Right atrium auricular region (tissue), 2 donors: ENCODE measurements around the gene CDCA5. TPM values are rescaled to one million over a fixed set of nuclear protein-coding genes. Genes with fewer than 3 reads are reported as not detected.

Experiments
- DNase-seq: peaks from one replicate; pipeline ENCODE4 v3.0.0-alpha.2; 2019; ENCODE audit warnings: low spot score
- H3K27ac ChIP-seq, 2 donors: fragments of 200-600 bp; sonication (generic); 1 replicate in 1 of 2; 2 replicates in 1 of 2; pipeline ENCODE4 v1.5.1; 2016 to 2019
- H3K27me3 ChIP-seq, 2 donors: fragments of 200-600 bp; sonication (generic); one replicate each; pipeline versions ENCODE4 v1.5.1 to v1.6.0; 2017 to 2019
- H3K36me3 ChIP-seq: fragments of 200-600 bp; sonication (generic); one replicate; pipeline ENCODE4 v1.5.1; 2016
- H3K4me1 ChIP-seq, 2 donors: fragments of 200-600 bp; sonication (generic); one replicate each; pipeline versions ENCODE4 v1.5.1 to v1.6.0; 2017 to 2019
- H3K4me3 ChIP-seq, 2 donors: fragments of 200-600 bp; sonication (generic); 1 replicate in 1 of 2; 2 replicates in 1 of 2; pipeline ENCODE4 v1.5.1; 2017 to 2019; ENCODE audit warnings: mild to moderate bottlenecking in 1 of 2, moderate library complexity in 1 of 2
- H3K9me3 ChIP-seq, 2 donors: fragments of 200-600 bp; sonication (generic); one replicate each; pipeline ENCODE4 v1.5.1; 2019
- total RNA-seq, 2 donors: library from RNA; depleted of rRNA; stranded (reverse); fragments of >200 nt; gene quantifications; one replicate each; pipeline ENCODE4 v1.1.0, GENCODE V29; 2016
- TF ChIP-seq, protein P1 (sequence below), 2 donors: fragments of 200-600 bp; sonication (generic); IDR thresholded peaks; one replicate each; pipeline ENCODE4 v1.5.1; 2019; ENCODE audit warnings: antibody characterized with exemption in 2 of 2

The CDCA5 gene
- total RNA-seq, 2 donors from 2014 or later, result 0.16 to 0.52 TPM

- TF ChIP-seq, protein P1, sequence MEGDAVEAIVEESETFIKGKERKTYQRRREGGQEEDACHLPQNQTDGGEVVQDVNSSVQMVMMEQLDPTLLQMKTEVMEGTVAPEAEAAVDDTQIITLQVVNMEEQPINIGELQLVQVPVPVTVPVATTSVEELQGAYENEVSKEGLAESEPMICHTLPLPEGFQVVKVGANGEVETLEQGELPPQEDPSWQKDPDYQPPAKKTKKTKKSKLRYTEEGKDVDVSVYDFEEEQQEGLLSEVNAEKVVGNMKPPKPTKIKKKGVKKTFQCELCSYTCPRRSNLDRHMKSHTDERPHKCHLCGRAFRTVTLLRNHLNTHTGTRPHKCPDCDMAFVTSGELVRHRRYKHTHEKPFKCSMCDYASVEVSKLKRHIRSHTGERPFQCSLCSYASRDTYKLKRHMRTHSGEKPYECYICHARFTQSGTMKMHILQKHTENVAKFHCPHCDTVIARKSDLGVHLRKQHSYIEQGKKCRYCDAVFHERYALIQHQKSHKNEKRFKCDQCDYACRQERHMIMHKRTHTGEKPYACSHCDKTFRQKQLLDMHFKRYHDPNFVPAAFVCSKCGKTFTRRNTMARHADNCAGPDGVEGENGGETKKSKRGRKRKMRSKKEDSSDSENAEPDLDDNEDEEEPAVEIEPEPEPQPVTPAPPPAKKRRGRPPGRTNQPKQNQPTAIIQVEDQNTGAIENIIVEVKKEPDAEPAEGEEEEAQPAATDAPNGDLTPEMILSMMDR (IDR thresholded peaks at IDR 0.05), result no peak
- no peak overlapping the region for H3K4me3 ChIP-seq
- no peaks in the 10 kb centered on the region for H3K4me1 ChIP-seq
- H3K27ac ChIP-seq, result no peak overlapping the region
- H3K27me3 ChIP-seq, result no peaks in the 10 kb centered on the region
- DNase-seq, result no peak
- H3K36me3 ChIP-seq, result no peaks in the 10 kb centered on the region
- no peaks in the 10 kb centered on the region for H3K9me3 ChIP-seq
Measured at GRCh38 chr11:65077451-65077850, 6.4 kb downstream of the CDCA5 start.

DNA sequence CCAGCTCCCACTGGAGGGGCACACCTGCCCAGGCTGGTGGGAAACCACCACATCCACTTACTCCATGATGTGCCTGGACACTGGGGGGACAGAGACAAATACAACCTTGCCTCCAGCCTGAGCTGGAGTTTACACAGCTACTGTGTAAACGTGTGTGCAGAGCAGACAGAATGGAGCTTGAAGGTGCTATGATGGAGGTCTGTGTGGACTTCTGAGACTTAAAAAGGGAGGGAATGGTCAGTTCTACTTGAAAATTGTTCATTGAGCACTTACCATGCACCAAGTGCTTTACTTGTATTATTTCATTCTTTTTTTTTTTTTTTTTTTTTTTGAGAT, 11.2 kb downstream of the CDCA5 start:
- DNase-seq, result no peak
- H3K9me3 ChIP-seq, result no peaks in the 10 kb centered on the region
- TF ChIP-seq, protein P1 (IDR thresholded peaks at IDR 0.05), result no peak
- H3K27me3 ChIP-seq, result no peaks in the 10 kb centered on the region
- H3K36me3 ChIP-seq, result no peaks in the 10 kb centered on the region
- H3K4me3 ChIP-seq, result no peak overlapping the region
- H3K4me1 ChIP-seq, result no peaks in the 10 kb centered on the region
- H3K27ac ChIP-seq, result no peak overlapping the region

DNA sequence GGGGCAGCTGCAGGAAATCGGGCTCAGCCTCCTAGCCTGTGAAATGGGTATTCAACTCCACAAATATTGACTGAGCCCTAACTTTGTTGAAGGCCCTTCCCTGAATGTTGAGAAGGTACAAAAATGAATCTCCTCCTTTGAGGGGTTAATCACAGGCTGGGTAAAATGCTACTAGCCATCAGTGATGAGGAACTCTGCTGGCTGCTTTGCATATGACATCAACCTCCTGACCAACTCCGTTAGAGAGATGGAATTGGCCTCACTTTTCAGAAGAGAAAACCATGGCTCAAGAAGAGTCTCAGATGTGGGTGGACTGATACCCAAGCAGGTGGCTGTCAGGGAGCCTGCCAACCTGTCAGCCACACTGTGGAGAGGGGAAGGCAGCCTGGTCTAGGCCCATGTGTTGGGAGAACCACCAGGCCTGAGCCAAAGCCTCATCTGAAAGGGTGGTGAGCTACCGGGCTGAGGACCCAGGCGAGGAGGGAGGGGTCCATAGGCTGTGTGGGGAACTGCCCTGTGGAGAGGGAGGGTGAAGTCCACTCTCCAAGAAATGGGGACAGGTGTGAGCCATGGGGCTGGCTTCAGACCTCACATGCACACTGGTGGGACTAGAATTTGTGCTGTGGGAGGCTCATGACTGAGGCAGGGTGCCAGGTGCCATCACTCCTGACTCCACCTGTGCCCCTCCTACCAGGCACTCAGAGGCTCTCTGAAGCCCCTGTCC, 11.8 kb downstream of the CDCA5 start:
- TF ChIP-seq, protein P1 (IDR thresholded peaks at IDR 0.05), result no peak
- H3K9me3 ChIP-seq, result no peaks in the 10 kb centered on the region
- H3K27ac ChIP-seq, result no peak overlapping the region
- no peaks in the 10 kb centered on the region for H3K4me1 ChIP-seq
- H3K36me3 ChIP-seq, result no peaks in the 10 kb centered on the region
- DNase-seq, result no peak
- H3K4me3 ChIP-seq, result no peak overlapping the region
- no peaks in the 10 kb centered on the region for H3K27me3 ChIP-seq

DNA sequence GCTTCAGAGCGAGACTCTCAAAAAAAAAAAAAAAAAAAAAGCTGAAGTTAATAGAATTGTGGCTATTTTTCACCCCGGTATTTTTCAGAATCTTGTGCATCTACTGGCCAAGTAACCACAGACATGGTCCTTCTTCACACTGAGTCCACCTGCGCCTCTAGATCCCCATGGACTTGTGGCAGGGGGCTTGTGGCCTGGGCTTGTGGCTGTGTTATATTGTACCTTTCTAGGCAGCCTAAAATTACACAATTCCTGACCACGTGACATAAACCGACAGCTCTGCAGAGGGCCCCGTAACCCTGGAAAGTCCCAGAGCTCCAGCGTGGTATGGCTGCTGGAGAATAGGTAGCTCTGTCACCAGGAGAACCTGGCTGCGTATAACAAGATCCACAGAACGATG, 14.6 kb downstream of the CDCA5 start:
- Histone ChIP-seq H3K9me3 (no peaks in the 10 kb centered on the region), H3K27me3 (no peaks in the 10 kb centered on the region), H3K4me3 (no peak overlapping the region)

DNA sequence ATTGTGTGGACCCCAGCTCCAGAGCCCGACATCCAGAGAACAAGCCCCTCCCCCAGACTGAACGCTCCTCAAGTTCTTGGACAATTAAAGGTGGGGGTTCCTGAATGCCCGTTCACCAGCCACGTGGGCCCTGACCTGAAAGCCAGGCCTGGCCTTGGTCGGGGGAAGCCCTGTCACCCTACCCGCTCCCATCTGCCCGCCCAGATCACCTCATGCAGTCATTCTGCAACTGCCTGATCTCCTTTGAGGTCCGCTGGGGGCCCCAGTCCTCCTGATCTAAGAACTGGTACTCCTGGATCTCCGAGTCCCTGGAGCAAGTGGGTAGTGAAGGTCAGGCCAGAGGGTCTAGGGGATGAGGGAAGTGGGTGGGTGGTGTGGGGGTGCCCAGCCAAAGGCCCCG, 16.4 kb downstream of the CDCA5 start:
- Histone ChIP-seq H3K27me3 (no peaks in the 10 kb centered on the region), H3K36me3 (no peaks in the 10 kb centered on the region), H3K9me3 (no peaks in the 10 kb centered on the region), H3K27ac (no peak overlapping the region), H3K4me3 (no peak overlapping the region), H3K4me1 (no peaks in the 10 kb centered on the region)
- no peak for DNase-seq
- TF ChIP-seq, protein P1 (IDR thresholded peaks at IDR 0.05), result no peak

More for the DNA sequence above, 14.6 kb downstream of the CDCA5 start:
- no peak for DNase-seq
- H3K36me3 ChIP-seq, result no peaks in the 10 kb centered on the region
- H3K4me1 ChIP-seq, result no peaks in the 10 kb centered on the region
- TF ChIP-seq, protein P1 (IDR thresholded peaks at IDR 0.05), result no peak
- no peak overlapping the region for H3K27ac ChIP-seq

DNA sequence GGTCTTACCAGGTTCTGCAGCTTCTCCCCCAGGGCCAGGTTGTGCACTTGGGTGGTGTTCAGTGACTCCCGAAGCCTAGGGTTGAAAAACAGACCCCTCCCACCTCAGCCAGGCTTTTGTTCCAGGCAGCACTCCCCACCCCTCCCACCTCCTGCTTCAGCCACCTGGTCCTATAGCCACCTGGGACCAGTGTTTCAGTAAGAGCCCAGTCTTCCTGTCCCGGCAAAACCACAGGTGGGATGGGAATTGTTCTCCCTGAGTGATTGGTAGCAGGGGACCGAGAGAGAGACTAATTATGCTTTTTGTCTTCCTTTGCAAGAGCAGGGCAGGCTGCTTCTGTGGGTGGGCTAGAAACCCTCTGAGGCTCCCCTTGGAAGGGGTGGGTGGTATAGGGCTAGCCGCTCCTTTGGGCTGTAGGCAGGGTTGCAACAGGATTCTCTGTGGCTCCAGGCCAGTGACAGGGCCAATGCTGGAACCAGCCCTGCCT, 17.0 kb downstream of the CDCA5 start:
- Histone ChIP-seq H3K9me3 (no peaks in the 10 kb centered on the region), H3K27me3 (no peaks in the 10 kb centered on the region), H3K36me3 (no peaks in the 10 kb centered on the region), H3K27ac (no peak overlapping the region), H3K4me3 (no peak overlapping the region), H3K4me1 (no peaks in the 10 kb centered on the region)
- DNase-seq, result no peak
- TF ChIP-seq, protein P1 (IDR thresholded peaks at IDR 0.05), result no peak
